GM23248 (cell line): ENCODE results near the gene MOCOS. TPM values are rescaled to one million over a fixed set of nuclear protein-coding genes. Genes with fewer than 3 reads are reported as not detected.
A peak's percentile ranks its signal among the peaks of the same experiment; 100 is the strongest.

Source experiments
- DNase-seq: peaks from one replicate; pipeline ENCODE4 v3.0.0-alpha.2; 2015
- H2AFZ ChIP-seq: fragments of 200-600 bp; sonication (generic); 2 replicates; pipeline ENCODE4 v1.6.1; 2016; ENCODE audit warnings: antibody characterized with exemption
- H3F3A ChIP-seq: fragments of 200-600 bp; sonication (generic); 2 replicates; pipeline ENCODE4 v1.6.1; 2016; ENCODE audit warnings: mild to moderate bottlenecking, antibody characterized with exemption, mixed run types; ENCODE audit not compliant: insufficient read depth
- H3K27ac ChIP-seq: fragments of 200-600 bp; sonication (generic); 2 replicates; pipeline ENCODE4 v1.5.1; 2016; ENCODE audit warnings: mild to moderate bottlenecking
- H3K27me3 ChIP-seq: fragments of 200-600 bp; sonication (generic); replicated peaks from 2 replicates; pipeline ENCODE4 v1.6.1; 2016; ENCODE audit warnings: mild to moderate bottlenecking; ENCODE audit not compliant: insufficient read depth
- H3K36me3 ChIP-seq: fragments of 200-600 bp; sonication (generic); 2 replicates; pipeline ENCODE4 v1.6.1; 2016; ENCODE audit warnings: low read depth, mild to moderate bottlenecking
- H3K4me1 ChIP-seq: fragments of 200-600 bp; sonication (generic); 2 replicates; pipeline ENCODE4 v1.6.1; 2016; ENCODE audit warnings: mild to moderate bottlenecking; ENCODE audit not compliant: insufficient read depth
- H3K4me2 ChIP-seq: fragments of 200-600 bp; sonication (generic); one replicate; pipeline ENCODE4 v1.6.1; 2016; ENCODE audit warnings: mild to moderate bottlenecking; ENCODE audit not compliant: unreplicated experiment
- H3K4me3 ChIP-seq: fragments of 200-600 bp; sonication (generic); 2 replicates; pipeline ENCODE4 v1.5.1; 2016; ENCODE audit warnings: mild to moderate bottlenecking
- H3K79me2 ChIP-seq: fragments of 200-600 bp; sonication (generic); 2 replicates; pipeline ENCODE4 v1.6.1; 2016; ENCODE audit warnings: mild to moderate bottlenecking; ENCODE audit not compliant: insufficient read depth
- H3K9ac ChIP-seq: fragments of 200-600 bp; sonication (generic); 2 replicates; pipeline ENCODE4 v1.6.1; 2016; ENCODE audit warnings: mild to moderate bottlenecking
- H3K9me2 ChIP-seq: fragments of 200-600 bp; sonication (generic); 2 replicates; pipeline ENCODE4 v1.6.1; 2016; ENCODE audit warnings: mixed run types, mild to moderate bottlenecking, moderate library complexity; ENCODE audit not compliant: insufficient read depth
- H3K9me3 ChIP-seq: fragments of 200-600 bp; sonication (generic); one replicate; pipeline ENCODE4 v1.6.1; 2017; ENCODE audit warnings: low read depth
- H4K20me1 ChIP-seq: fragments of 200-600 bp; sonication (generic); 2 replicates; pipeline ENCODE4 v1.6.0; 2016; ENCODE audit not compliant: insufficient read depth
- EZH2 ChIP-seq: fragments of 200-600 bp; sonication (generic); IDR thresholded peaks from 2 replicates; pipeline ENCODE4 v1.6.1; 2018; ENCODE audit warnings: antibody characterized with exemption, mild to moderate bottlenecking; ENCODE audit not compliant: insufficient read depth, poor library complexity, severe bottlenecking
- EZH2phosphoT487 ChIP-seq: fragments of 200-600 bp; sonication (generic); IDR thresholded peaks from 2 replicates; pipeline ENCODE4 v1.6.1; 2018; ENCODE audit warnings: antibody characterized with exemption, moderate library complexity, mild to moderate bottlenecking, low read depth; ENCODE audit not compliant: insufficient read depth
- WGBS, 2 experiments: methylation state at CpG; one replicate each; pipeline ENCODE4 v1.1.6; 2015 to 2017; ENCODE audit warnings: low lambda C conversion rate in 2 of 2, low coverage in 1 of 2; ENCODE audit errors: missing lambda C conversion rate in 2 of 2; 5-methylcytosine and 5-hydroxymethylcytosine counted together
- in situ Hi-C: fragments of 300-500 bp; cut with MboI; formaldehyde crosslinking; loops from 2 replicates; pipeline ENCODE4 v1.15.0; 2020
- polyA plus RNA-seq: library from polyadenylated mRNA; unstranded; fragments of >200 nt; fragmentation: Nextera tagmentation; extraction: Ambion mirVana; gene quantifications from 2 replicates; pipeline ENCODE4 v1.2.1, GENCODE V29; 2016
- total RNA-seq: library from RNA; depleted of rRNA; stranded (reverse); fragments of >200 nt; shearing (Covaris generic); gene quantifications from 2 replicates; pipeline ENCODE4 v1.2.3, GENCODE V29; 2014

MOCOS gene
- total and polyA plus RNA-seq, 2 experiments from 2014 or later = 17.9 to 23.6 TPM

- peaks cover 80% of the 10 kb centered on the region for H3K36me3 ChIP-seq
- WGBS, 2 experiments = 76 to 100% methylated on average over 1 to 2 of the region's 2 CpGs
- in situ Hi-C loops = no loop called here
Observed at GRCh38 chr18:36143391-36143790, 43.9 kb upstream of the MOCOS start.

DNA sequence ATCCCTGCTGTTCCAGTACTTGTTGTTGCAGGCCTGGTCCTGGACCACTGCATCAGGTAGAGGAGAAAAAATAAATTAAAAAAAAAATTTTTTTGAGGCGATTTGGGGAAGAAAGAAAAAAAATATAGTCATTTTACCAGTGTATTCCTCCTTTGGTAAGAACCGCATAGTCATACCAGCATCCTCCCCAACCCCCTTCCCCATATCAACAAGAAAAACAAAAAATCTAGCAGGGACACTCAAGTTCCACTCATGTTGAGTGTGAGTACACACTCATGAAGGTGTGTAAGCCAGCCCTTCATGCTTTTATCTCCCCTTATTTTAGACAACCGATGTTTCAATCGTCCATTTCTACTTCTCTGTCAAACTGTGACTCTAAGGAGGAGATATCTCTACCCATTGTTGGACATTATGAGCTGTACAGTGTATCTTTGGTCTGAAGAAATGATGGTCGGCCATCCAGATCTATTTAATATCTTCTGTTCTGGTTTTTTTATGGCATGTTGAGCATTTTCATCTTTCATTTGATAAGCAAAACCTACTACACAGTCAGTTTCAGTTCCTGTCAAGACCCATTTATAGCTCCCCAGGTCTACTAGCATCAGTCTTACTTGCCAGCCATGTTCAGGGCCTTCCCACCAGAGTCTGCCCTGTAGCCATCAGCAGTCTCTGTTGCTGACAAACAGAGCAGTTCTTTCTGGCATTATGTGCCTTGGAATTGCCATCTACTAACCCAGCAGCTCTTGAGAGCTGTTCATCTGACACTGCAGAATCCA, 37.6 kb upstream of the MOCOS start:
- Histone ChIP-seq H3K4me1 (peaks cover 16% of the 10 kb centered on the region), H4K20me1 (no peaks in the 10 kb centered on the region), H3F3A (peaks cover 30% of the 10 kb centered on the region), H3K9me2 (no peaks in the 10 kb centered on the region), H2AFZ (no peak overlapping the region), H3K4me2 (no peak overlapping the region), H3K9ac (no peak overlapping the region), H3K79me2 (no peaks in the 10 kb centered on the region), H3K9me3 (no peaks in the 10 kb centered on the region), H3K4me3 (no peak overlapping the region), H3K27me3 (no peaks in the 10 kb centered on the region), H3K27ac (no peak overlapping the region), H3K36me3 (peaks cover 44% of the 10 kb centered on the region)
- DNase-seq = no peak
- no peak for TF ChIP-seq EZH2
- TF ChIP-seq EZH2phosphoT487 = no peak
- in situ Hi-C loops = no loop called here
- 98 to 99% methylated on average over 5 of the region's 5 CpGs for WGBS, 2 experiments

More at GRCh38 chr18:36143391-36143790, 43.9 kb upstream of the MOCOS start:
- H3K4me1 ChIP-seq = no peaks in the 10 kb centered on the region
- H4K20me1 ChIP-seq = no peaks in the 10 kb centered on the region
- no peak overlapping the region for H2AFZ ChIP-seq
- H3K79me2 ChIP-seq = no peaks in the 10 kb centered on the region; the same call in 1 of the 2 replicates
- H3K27me3 ChIP-seq = no peaks in the 10 kb centered on the region
- DNase-seq = no peak
- no peaks in the 10 kb centered on the region for H3K9me2 ChIP-seq
- no peak overlapping the region for H3K9ac ChIP-seq
- no peak for TF ChIP-seq EZH2
- no peak for TF ChIP-seq EZH2phosphoT487
- no peak overlapping the region for H3K4me2 ChIP-seq
- H3F3A ChIP-seq = no peaks in the 10 kb centered on the region
- no peak overlapping the region for H3K4me3 ChIP-seq
- H3K9me3 ChIP-seq = no peaks in the 10 kb centered on the region
- no peak overlapping the region for H3K27ac ChIP-seq

- no peak for TF ChIP-seq EZH2phosphoT487
- Histone ChIP-seq H3K9me2 (no peaks in the 10 kb centered on the region), H3K4me1 (peaks cover 39% of the 10 kb centered on the region), H3K9me3 (no peaks in the 10 kb centered on the region), H3K4me2 (peak overlapping the region; percentile 19), H3K27ac (peak overlapping the region; percentile 76), H2AFZ (no peak overlapping the region), H3K4me3 (no peak overlapping the region), H3K36me3 (peaks cover 45% of the 10 kb centered on the region), H3F3A (peaks cover 60% of the 10 kb centered on the region), H4K20me1 (no peaks in the 10 kb centered on the region), H3K27me3 (no peaks in the 10 kb centered on the region), H3K79me2 (no peaks in the 10 kb centered on the region; the same call in 1 of the 2 replicates), H3K9ac (no peak overlapping the region)
- in situ Hi-C loops = no loop called here
- 67 to 72% methylated on average over 1 of the region's 1 CpG for WGBS, 2 experiments
- no peak for DNase-seq
Observed at GRCh38 chr18:36152781-36153180, 34.5 kb upstream of the MOCOS start.

GRCh38 chr18:36153203-36153602, 34.1 kb upstream of the MOCOS start:
- WGBS, 2 experiments = 64 to 69% methylated on average over 4 of the region's 4 CpGs

More at GRCh38 chr18:36153203-36153602, 34.1 kb upstream of the MOCOS start:
- peak overlapping the region; percentile 38 for H3K9ac ChIP-seq
- H3K27ac ChIP-seq = peak overlapping the region; percentile 76
- no peaks in the 10 kb centered on the region for H3K9me3 ChIP-seq
- H3K4me1 ChIP-seq = peaks cover 43% of the 10 kb centered on the region
- in situ Hi-C loops = no loop called here
- TF ChIP-seq EZH2 (no peak), EZH2phosphoT487 (no peak)
- no peak overlapping the region for H3K4me3 ChIP-seq
- H3K27me3 ChIP-seq = no peaks in the 10 kb centered on the region
- peak overlapping the region; percentile 19 for H3K4me2 ChIP-seq
- H3K36me3 ChIP-seq = peaks cover 42% of the 10 kb centered on the region
- no peaks in the 10 kb centered on the region for H4K20me1 ChIP-seq
- H3F3A ChIP-seq = peaks cover 65% of the 10 kb centered on the region
- no peaks in the 10 kb centered on the region for H3K9me2 ChIP-seq
- peak; percentile 57 for DNase-seq
- no peaks in the 10 kb centered on the region; the same call in 1 of the 2 replicates for H3K79me2 ChIP-seq
- H2AFZ ChIP-seq = no peak overlapping the region
